ENCODE measurements around the gene DEFB132. TPM values are rescaled to one million over a fixed set of nuclear protein-coding genes. Genes with fewer than 3 reads are reported as not detected.
"Not testable (repeated sequence)": the region's sequence is repeated elsewhere in the genome, so short reads cannot be mapped to it uniquely, and the experiment has no call there.

DEFB132 gene
- total and polyA plus RNA-seq, 2 donors = 0.04 TPM; not detected in 1

GRCh38 chr20:237929-238328 is 19.6 kb upstream of the DEFB132 start:
- Histone ChIP-seq H3K4me1 (ENCODE audit: insufficient read depth) (no peaks in the 10 kb centered on the region), H3K27ac (ENCODE audit: low read depth) (no peak overlapping the region), H3K4me3 (ENCODE audit: low read depth, low read length) (no peak overlapping the region), H3K36me3 (ENCODE audit: insufficient read depth) (no peaks in the 10 kb centered on the region)
- 55% methylated on average over 3 of the region's 3 CpGs for WGBS
- DNase-seq (ENCODE audit: extremely low spot score) = no peak

- no peak for DNase-seq (ENCODE audit: extremely low spot score)
- H3K27ac ChIP-seq (ENCODE audit: low read depth) = no peak overlapping the region
- H3K4me1 ChIP-seq (ENCODE audit: insufficient read depth) = no peaks in the 10 kb centered on the region
- H3K4me3 ChIP-seq (ENCODE audit: low read depth, low read length) = no peak overlapping the region
- 91% methylated on average over 2 of the region's 2 CpGs for WGBS
- H3K36me3 ChIP-seq (ENCODE audit: insufficient read depth) = no peaks in the 10 kb centered on the region
These were observed 14.6 kb upstream of the DEFB132 start for GRCh38 chr20:242905-243304.

DNA sequence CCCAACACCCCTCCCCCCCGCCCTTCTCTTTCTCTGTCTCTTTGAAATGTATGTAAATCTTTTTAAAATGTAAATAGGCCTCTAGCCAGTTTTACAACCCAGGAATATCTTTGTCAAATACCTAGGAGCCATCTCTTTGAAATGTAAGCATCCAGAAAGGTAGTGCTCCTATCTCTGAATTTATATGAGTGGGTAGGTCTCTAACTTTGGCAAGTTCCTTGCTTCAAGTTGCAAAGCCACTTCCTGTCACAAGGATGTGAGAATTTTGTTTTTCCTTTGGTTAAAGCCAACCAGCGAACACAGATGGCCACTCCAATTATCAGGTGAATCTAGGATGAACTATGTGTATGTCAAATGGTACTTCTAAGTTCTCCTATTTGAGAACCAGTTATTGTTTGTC is 6.2 kb upstream of the DEFB132 start:
- no peak overlapping the region for H3K4me3 ChIP-seq (ENCODE audit: low read depth, low read length)
- no peak for DNase-seq (ENCODE audit: extremely low spot score)
- WGBS = 21% methylated on average over 2 of the region's 2 CpGs
- no peak overlapping the region for H3K27ac ChIP-seq (ENCODE audit: low read depth)
- H3K4me1 ChIP-seq (ENCODE audit: insufficient read depth) = no peaks in the 10 kb centered on the region
- H3K36me3 ChIP-seq (ENCODE audit: insufficient read depth) = no peaks in the 10 kb centered on the region

DNA sequence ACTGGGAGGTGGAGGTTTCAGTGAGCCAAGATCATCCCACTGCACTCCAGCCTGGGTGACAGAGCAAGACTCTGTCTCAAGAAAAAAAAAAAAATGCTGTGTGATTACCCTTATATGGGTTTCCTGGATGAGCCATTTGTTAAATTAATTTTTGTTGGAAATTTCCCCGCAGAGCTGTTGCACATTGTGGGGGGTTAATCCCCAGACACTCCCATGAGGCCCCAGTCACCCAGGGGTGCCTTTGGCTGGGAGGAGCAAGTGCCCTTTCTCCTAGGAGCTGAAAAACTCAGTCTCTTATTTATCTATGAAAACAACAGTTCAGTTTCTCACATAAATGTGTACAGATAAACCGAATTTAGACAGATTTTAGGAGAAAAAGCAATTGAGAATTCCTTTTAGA is 4.7 kb upstream of the DEFB132 start:
- no peak for DNase-seq (ENCODE audit: extremely low spot score)
- WGBS = 77% methylated on average over 2 of the region's 2 CpGs
- Histone ChIP-seq H3K4me1 (ENCODE audit: insufficient read depth) (no peaks in the 10 kb centered on the region), H3K4me3 (ENCODE audit: low read depth, low read length) (no peak overlapping the region), H3K36me3 (ENCODE audit: insufficient read depth) (no peaks in the 10 kb centered on the region), H3K27ac (ENCODE audit: low read depth) (no peak overlapping the region)

- H3K4me1 ChIP-seq (ENCODE audit: insufficient read depth); DNase-seq (ENCODE audit: extremely low spot score); H3K27ac ChIP-seq (ENCODE audit: low read depth); H3K36me3 ChIP-seq (ENCODE audit: insufficient read depth); H3K4me3 ChIP-seq (ENCODE audit: low read depth, low read length): not testable (repeated sequence)
- 23% methylated on average over 6 of the region's 6 CpGs for WGBS
These were observed 4.1 kb upstream of the DEFB132 start for GRCh38 chr20:253447-253846.

- WGBS = 73% methylated on average over 4 of the region's 4 CpGs
- H3K27ac ChIP-seq (ENCODE audit: low read depth) = no peak overlapping the region
- DNase-seq (ENCODE audit: extremely low spot score) = no peak
- no peaks in the 10 kb centered on the region for H3K4me1 ChIP-seq (ENCODE audit: insufficient read depth)
- no peaks in the 10 kb centered on the region for H3K36me3 ChIP-seq (ENCODE audit: insufficient read depth)
- H3K4me3 ChIP-seq (ENCODE audit: low read depth, low read length) = no peak overlapping the region
These were observed 840 bp downstream of the DEFB132 start for GRCh38 chr20:258269-258858.

GRCh38 chr20:258963-259362 is 1.4 kb downstream of the DEFB132 start:
- 52% methylated on average over 8 of the region's 8 CpGs for WGBS
- no peaks in the 10 kb centered on the region for H3K4me1 ChIP-seq (ENCODE audit: insufficient read depth)
- no peak overlapping the region for H3K4me3 ChIP-seq (ENCODE audit: low read depth, low read length)
- no peaks in the 10 kb centered on the region for H3K36me3 ChIP-seq (ENCODE audit: insufficient read depth)
- no peak overlapping the region for H3K27ac ChIP-seq (ENCODE audit: low read depth)
- DNase-seq (ENCODE audit: extremely low spot score) = no peak

DNA sequence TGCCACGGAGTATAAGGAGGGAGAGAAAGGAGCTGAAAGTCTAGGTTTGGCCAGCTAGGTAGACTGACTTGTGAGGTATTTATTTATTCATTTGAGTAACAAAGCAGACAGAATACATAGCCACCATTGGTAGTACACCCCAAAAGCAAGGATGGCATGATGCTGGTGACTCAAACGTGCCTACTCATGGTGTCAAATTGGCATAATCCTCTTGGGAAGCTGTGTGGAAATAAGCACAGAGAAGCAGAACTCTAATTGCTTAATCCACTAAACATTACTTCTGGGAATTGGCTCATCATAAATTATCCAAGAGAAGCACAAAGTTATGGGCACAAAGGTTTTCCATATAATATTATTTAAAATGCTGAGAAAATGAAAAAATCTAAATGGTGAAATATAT is 2.5 kb downstream of the DEFB132 start:
- no peak for DNase-seq (ENCODE audit: extremely low spot score)
- no peak overlapping the region for H3K27ac ChIP-seq (ENCODE audit: low read depth)
- H3K4me3 ChIP-seq (ENCODE audit: low read depth, low read length) = no peak overlapping the region
- WGBS = 58% methylated on average over 2 of the region's 2 CpGs
- H3K4me1 ChIP-seq (ENCODE audit: insufficient read depth) = no peaks in the 10 kb centered on the region
- H3K36me3 ChIP-seq (ENCODE audit: insufficient read depth) = no peaks in the 10 kb centered on the region

GRCh38 chr20:263701-264100 is 6.2 kb downstream of the DEFB132 start:
- H3K27ac ChIP-seq (ENCODE audit: low read depth) = no peak overlapping the region
- DNase-seq (ENCODE audit: extremely low spot score) = no peak
- no peak overlapping the region for H3K4me3 ChIP-seq (ENCODE audit: low read depth, low read length)
- no peaks in the 10 kb centered on the region for H3K36me3 ChIP-seq (ENCODE audit: insufficient read depth)
- no peaks in the 10 kb centered on the region for H3K4me1 ChIP-seq (ENCODE audit: insufficient read depth)
- WGBS = 85% methylated on average over 13 of the region's 13 CpGs

GRCh38 chr20:266596-267562 is 9.4 kb downstream of the DEFB132 start:
- DNase-seq (ENCODE audit: extremely low spot score) = no peak
- no peaks in the 10 kb centered on the region for H3K4me1 ChIP-seq (ENCODE audit: insufficient read depth)
- no peaks in the 10 kb centered on the region for H3K36me3 ChIP-seq (ENCODE audit: insufficient read depth)
- H3K27ac ChIP-seq (ENCODE audit: low read depth) = no peak overlapping the region
- peak overlapping the region; percentile 12 for H3K4me3 ChIP-seq (ENCODE audit: low read depth, low read length)
- WGBS = 8% methylated on average over 43 of the region's 43 CpGs

DNA sequence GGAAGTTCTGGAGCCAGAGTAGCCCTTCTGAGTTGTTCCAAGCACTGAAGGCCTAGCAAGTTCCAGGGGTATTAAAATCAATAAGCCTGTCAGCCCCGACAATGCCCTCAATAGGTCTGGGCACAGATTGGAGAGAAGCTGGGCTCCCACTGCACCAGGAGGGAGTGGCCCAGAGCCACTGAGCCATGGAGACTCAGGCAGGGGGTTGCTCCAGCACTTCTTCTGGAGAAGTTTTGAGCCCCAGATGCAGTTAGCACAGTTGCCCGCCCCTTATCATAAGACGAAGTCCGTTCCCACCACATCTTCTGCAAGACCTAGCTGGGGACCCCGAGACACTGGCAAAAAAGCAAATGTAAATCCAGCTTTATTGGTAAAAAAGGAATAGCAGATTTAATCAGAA is 13.0 kb downstream of the DEFB132 start:
- Histone ChIP-seq H3K4me3 (ENCODE audit: low read depth, low read length) (no peak overlapping the region), H3K4me1 (ENCODE audit: insufficient read depth) (no peaks in the 10 kb centered on the region), H3K27ac (ENCODE audit: low read depth) (no peak overlapping the region), H3K36me3 (ENCODE audit: insufficient read depth) (no peaks in the 10 kb centered on the region)
- 88% methylated on average over 5 of the region's 5 CpGs for WGBS
- DNase-seq (ENCODE audit: extremely low spot score) = no peak

- no peak overlapping the region for H3K27ac ChIP-seq (ENCODE audit: low read depth)
- H3K36me3 ChIP-seq (ENCODE audit: insufficient read depth) = no peaks in the 10 kb centered on the region
- H3K4me1 ChIP-seq (ENCODE audit: insufficient read depth) = no peaks in the 10 kb centered on the region
- DNase-seq (ENCODE audit: extremely low spot score) = no peak
- no peak overlapping the region for H3K4me3 ChIP-seq (ENCODE audit: low read depth, low read length)
- WGBS = 89% methylated on average over 4 of the region's 4 CpGs
These were observed 13.5 kb downstream of the DEFB132 start for GRCh38 chr20:271069-271468.

- Histone ChIP-seq H3K36me3 (ENCODE audit: insufficient read depth) (no peaks in the 10 kb centered on the region), H3K4me3 (ENCODE audit: low read depth, low read length) (no peak overlapping the region), H3K27ac (ENCODE audit: low read depth) (no peak overlapping the region), H3K4me1 (ENCODE audit: insufficient read depth) (no peaks in the 10 kb centered on the region)
- DNase-seq (ENCODE audit: extremely low spot score) = no peak
These were observed 14.0 kb downstream of the DEFB132 start for GRCh38 chr20:271528-271927.

DNA sequence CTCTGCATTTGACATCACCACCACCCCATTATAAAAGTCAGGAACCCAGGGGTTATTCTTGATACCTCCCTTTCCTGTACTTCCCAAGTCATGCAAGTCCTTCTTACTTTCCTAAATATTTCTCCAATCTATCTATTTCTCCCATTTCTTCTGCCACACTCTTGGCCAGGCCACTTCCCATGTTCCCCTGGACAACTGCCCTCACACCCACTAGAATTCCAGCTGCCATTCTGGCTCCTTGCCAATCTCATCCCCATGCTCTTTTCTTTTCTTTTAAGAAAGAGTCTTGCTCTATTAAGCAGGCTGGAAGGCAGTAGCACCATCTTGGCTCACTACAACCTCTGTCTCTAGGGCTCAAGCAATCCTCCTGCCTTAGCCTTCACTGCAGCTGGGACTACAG is 15.2 kb downstream of the DEFB132 start:
- Histone ChIP-seq H3K4me1 (ENCODE audit: insufficient read depth) (no peaks in the 10 kb centered on the region), H3K4me3 (ENCODE audit: low read depth, low read length) (no peak overlapping the region), H3K27ac (ENCODE audit: low read depth) (no peak overlapping the region), H3K36me3 (ENCODE audit: insufficient read depth) (no peaks in the 10 kb centered on the region)
- no peak for DNase-seq (ENCODE audit: extremely low spot score)
